ENCODE measurements around the gene ATF7IP.
"Not testable (repeated sequence)": the region's sequence is repeated elsewhere in the genome, so short reads cannot be mapped to it uniquely, and the experiment has no call there.

ATF7IP gene

DNA sequence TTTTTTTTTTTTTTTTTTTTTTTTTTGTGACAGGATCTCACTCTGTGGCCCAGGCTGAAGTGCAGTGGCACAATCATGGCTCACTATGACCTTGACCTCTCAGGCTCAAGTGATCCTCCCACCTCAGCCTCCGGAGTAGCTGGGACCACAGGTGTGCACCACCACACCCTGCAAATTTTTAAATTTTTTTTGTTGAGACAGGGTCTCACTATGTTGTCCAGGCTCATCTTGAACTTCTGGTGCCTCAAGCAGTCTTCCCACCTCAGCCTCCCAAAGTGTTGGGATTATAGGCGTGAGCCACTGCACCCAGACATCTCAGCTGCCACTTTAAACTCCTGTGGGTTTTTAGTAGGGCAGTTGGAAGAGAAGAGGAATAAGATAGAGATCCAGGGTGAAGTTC, 39.9 kb downstream of the ATF7IP start:
- not testable (repeated sequence) for H2AK5ac ChIP-seq (ENCODE audit: low read depth, low read length); H3K4ac ChIP-seq (ENCODE audit: low read length); H2BK5ac ChIP-seq (ENCODE audit: low read length); H3K27me3 ChIP-seq (ENCODE audit: control insufficient read depth in 3 of 3, insufficient read depth in 3 of 3, low read depth in 1 of 3, low read length in 3 of 3); H3K23ac ChIP-seq (ENCODE audit: low read depth, low read length, poor library complexity); H3K79me1 ChIP-seq (ENCODE audit: low read depth, low read length); H3K9ac ChIP-seq (ENCODE audit: low read depth, low read length, poor library complexity); H3K27ac ChIP-seq (replicated peaks; ENCODE audit: low read length); H2BK120ac ChIP-seq (ENCODE audit: low read depth, low read length); H2BK12ac ChIP-seq (ENCODE audit: low read length); H3K14ac ChIP-seq (ENCODE audit: low read length); H2BK15ac ChIP-seq (ENCODE audit: low read length); H4K91ac ChIP-seq (ENCODE audit: low read depth, low read length, poor library complexity); H4K8ac ChIP-seq (ENCODE audit: low read depth, low read length); DNase-seq (ENCODE audit: low spot score); H3K4me3 ChIP-seq (ENCODE audit: low read length in 2 of 2); H3K4me2 ChIP-seq (ENCODE audit: insufficient read depth, low read length, poor library complexity, severe bottlenecking); H2AFZ ChIP-seq (ENCODE audit: low read length); H3K18ac ChIP-seq (ENCODE audit: low read length)
- Histone ChIP-seq H3K9me3 (replicated peaks in 1 of 2; ENCODE audit: control insufficient read depth in 2 of 2, insufficient read depth in 1 of 2, low read depth in 1 of 2, low read length in 2 of 2) (peaks cover 2 to 55% of the 10 kb centered on the region in 2 donors), H3K36me3 (replicated peaks in 1 of 2; ENCODE audit: control insufficient read depth in 2 of 2, insufficient read depth in 2 of 2, low read length in 2 of 2) (peaks cover 1 to 24% of the 10 kb centered on the region in 2 donors), H3K4me1 (ENCODE audit: control insufficient read depth in 2 of 2, insufficient read depth in 1 of 2, low read depth in 1 of 2, low read length in 2 of 2) (peaks cover 3 to 22% of the 10 kb centered on the region in 2 donors)
- no CpG with 5 or more reads among the region's 2 CpGs for WGBS, 2 donors (ENCODE audit: extremely low coverage in 2 of 2, insufficient read length in 2 of 2, insufficient replicate concordance in 1 of 2)

DNA sequence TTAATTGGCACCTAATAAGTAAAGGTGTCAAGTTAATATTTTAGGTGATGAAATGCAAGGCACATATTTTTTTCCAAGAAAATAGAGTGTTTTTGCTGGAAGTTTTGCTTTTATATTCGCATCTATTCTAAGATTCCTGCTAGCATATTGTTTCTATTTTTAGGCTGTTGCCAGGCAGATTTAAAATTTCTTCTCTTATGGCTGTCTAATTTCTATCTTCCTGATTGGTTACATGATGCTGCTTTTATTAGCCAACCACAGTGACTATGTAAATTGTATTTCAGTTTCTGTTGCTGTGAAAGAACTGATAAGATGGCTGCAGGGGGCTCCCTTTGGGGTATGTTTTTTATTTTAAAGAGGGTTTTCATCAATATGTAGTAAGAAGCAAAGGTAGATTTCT, 42.7 kb downstream of the ATF7IP start:
- no peak overlapping the region for H3K4me2 ChIP-seq (ENCODE audit: insufficient read depth, low read length, poor library complexity, severe bottlenecking)
- no peaks in the 10 kb centered on the region for H3K27me3 ChIP-seq (ENCODE audit: control insufficient read depth in 3 of 3, insufficient read depth in 3 of 3, low read depth in 1 of 3, low read length in 3 of 3)
- H2AFZ ChIP-seq (ENCODE audit: low read length), result no peak overlapping the region
- H3K4ac ChIP-seq (ENCODE audit: low read length), result no peak overlapping the region
- peaks cover 3 to 15% of the 10 kb centered on the region in 2 donors for H3K36me3 ChIP-seq (replicated peaks in 1 of 2; ENCODE audit: control insufficient read depth in 2 of 2, insufficient read depth in 2 of 2, low read length in 2 of 2)
- no peak overlapping the region for H2AK5ac ChIP-seq (ENCODE audit: low read depth, low read length)
- no peak overlapping the region for H4K8ac ChIP-seq (ENCODE audit: low read depth, low read length)
- DNase-seq (ENCODE audit: low spot score), result no peak
- peaks cover 2% of the 10 kb centered on the region for H3K79me1 ChIP-seq (ENCODE audit: low read depth, low read length)
- no peak overlapping the region for H3K18ac ChIP-seq (ENCODE audit: low read length)
- WGBS, 2 donors (ENCODE audit: extremely low coverage in 2 of 2, insufficient read length in 2 of 2, insufficient replicate concordance in 1 of 2), result no CpG with 5 or more reads among the region's 1 CpG
- H2BK12ac ChIP-seq (ENCODE audit: low read length), result no peak overlapping the region
- no peak overlapping the region for H2BK120ac ChIP-seq (ENCODE audit: low read depth, low read length)
- no peak overlapping the region for H3K27ac ChIP-seq (replicated peaks; ENCODE audit: low read length)
- H2BK5ac ChIP-seq (ENCODE audit: low read length), result no peak overlapping the region
- H4K91ac ChIP-seq (ENCODE audit: low read depth, low read length, poor library complexity), result no peak overlapping the region
- no peak overlapping the region for H3K4me3 ChIP-seq (ENCODE audit: low read length in 2 of 2)
- H2BK15ac ChIP-seq (ENCODE audit: low read length), result no peak overlapping the region
- peaks cover 2 to 57% of the 10 kb centered on the region in 2 donors for H3K9me3 ChIP-seq (replicated peaks in 1 of 2; ENCODE audit: control insufficient read depth in 2 of 2, insufficient read depth in 1 of 2, low read depth in 1 of 2, low read length in 2 of 2)
- H3K9ac ChIP-seq (ENCODE audit: low read depth, low read length, poor library complexity), result no peak overlapping the region
- H3K23ac ChIP-seq (ENCODE audit: low read depth, low read length, poor library complexity), result no peak overlapping the region
- peaks cover 2 to 12% of the 10 kb centered on the region in 2 donors for H3K4me1 ChIP-seq (ENCODE audit: control insufficient read depth in 2 of 2, insufficient read depth in 1 of 2, low read depth in 1 of 2, low read length in 2 of 2)
- no peak overlapping the region for H3K14ac ChIP-seq (ENCODE audit: low read length)

DNA sequence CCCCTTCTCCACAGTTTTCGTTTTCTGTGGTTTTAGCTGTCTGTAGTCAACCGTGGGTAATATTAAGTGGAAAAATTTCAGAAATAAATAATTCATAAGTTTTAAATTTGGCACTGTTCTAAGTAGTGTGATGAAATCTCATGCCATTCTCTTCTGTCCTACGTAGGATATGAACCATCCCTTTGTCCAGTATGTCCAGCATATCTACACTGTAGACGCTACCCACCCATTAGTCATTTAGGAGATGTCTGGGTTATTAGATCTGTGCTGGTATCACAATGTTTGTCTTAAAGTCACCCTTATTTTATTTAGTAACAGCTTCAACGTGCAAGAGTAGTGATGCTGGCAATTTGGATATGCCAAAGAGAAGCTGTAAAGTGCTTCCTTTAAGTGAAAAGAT, 44.7 kb downstream of the ATF7IP start:
- Histone ChIP-seq H3K9ac (ENCODE audit: low read depth, low read length, poor library complexity) (no peak overlapping the region), H3K27me3 (ENCODE audit: control insufficient read depth in 3 of 3, insufficient read depth in 3 of 3, low read depth in 1 of 3, low read length in 3 of 3) (no peaks in the 10 kb centered on the region), H2BK120ac (ENCODE audit: low read depth, low read length) (no peak overlapping the region), H2BK5ac (ENCODE audit: low read length) (no peak overlapping the region), H3K27ac (replicated peaks; ENCODE audit: low read length) (no peak overlapping the region), H2AK5ac (ENCODE audit: low read depth, low read length) (no peak overlapping the region), H3K79me1 (ENCODE audit: low read depth, low read length) (no peaks in the 10 kb centered on the region), H3K18ac (ENCODE audit: low read length) (no peak overlapping the region), H3K14ac (ENCODE audit: low read length) (no peak overlapping the region), H4K91ac (ENCODE audit: low read depth, low read length, poor library complexity) (no peak overlapping the region), H3K36me3 (replicated peaks in 1 of 2; ENCODE audit: control insufficient read depth in 2 of 2, insufficient read depth in 2 of 2, low read length in 2 of 2) (peaks cover 3 to 15% of the 10 kb centered on the region in 2 donors), H3K4me2 (ENCODE audit: insufficient read depth, low read length, poor library complexity, severe bottlenecking) (no peak overlapping the region), H3K23ac (ENCODE audit: low read depth, low read length, poor library complexity) (no peak overlapping the region), H3K4me1 (ENCODE audit: control insufficient read depth in 2 of 2, insufficient read depth in 1 of 2, low read depth in 1 of 2, low read length in 2 of 2) (peaks cover 0 to 6% of the 10 kb centered on the region in 2 donors), H3K4ac (ENCODE audit: low read length) (no peak overlapping the region), H2BK15ac (ENCODE audit: low read length) (no peak overlapping the region), H3K9me3 (replicated peaks in 1 of 2; ENCODE audit: control insufficient read depth in 2 of 2, insufficient read depth in 1 of 2, low read depth in 1 of 2, low read length in 2 of 2) (peaks cover 2 to 51% of the 10 kb centered on the region in 2 donors), H2BK12ac (ENCODE audit: low read length) (no peak overlapping the region), H3K4me3 (ENCODE audit: low read length in 2 of 2) (no peak overlapping the region), H2AFZ (ENCODE audit: low read length) (no peak overlapping the region), H4K8ac (ENCODE audit: low read depth, low read length) (no peak overlapping the region)
- DNase-seq (ENCODE audit: low spot score), result no peak
- WGBS, 2 donors (ENCODE audit: extremely low coverage in 2 of 2, insufficient read length in 2 of 2, insufficient replicate concordance in 1 of 2), result no CpG with 5 or more reads among the region's 5 CpGs

DNA sequence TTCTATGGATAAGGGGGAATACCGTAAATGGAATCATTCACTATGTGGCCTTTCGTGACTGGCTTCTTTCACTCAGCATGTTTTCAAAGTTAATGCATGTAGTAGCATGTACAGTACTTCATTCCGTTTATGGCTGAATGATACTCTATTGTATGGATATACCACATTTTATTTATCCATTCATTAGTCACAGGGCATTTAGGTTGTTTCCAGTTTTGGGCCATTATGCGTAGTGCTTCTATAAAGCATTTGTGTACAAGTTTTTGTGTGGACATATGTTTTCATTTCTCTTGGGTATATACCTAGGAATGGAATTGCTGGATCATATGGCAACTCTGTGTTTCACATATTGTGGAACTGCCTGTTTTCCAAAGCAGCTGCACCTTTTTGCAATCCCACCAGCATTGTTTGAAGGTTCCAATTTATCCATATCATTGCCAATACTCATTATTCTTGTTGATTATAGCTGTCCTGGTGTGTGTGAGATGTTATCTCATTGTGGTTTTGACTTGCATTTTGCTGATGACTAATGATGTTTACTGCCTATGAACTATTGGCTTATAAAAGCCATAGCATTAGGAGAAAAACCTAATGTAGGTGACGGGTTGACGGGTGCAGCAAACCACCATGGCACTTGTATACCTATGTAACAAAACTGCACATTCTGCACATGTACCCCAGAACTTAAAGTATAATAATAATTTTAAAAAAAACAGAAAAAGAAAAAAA, 45.5 kb downstream of the ATF7IP start:
- H3K4me2 ChIP-seq (ENCODE audit: insufficient read depth, low read length, poor library complexity, severe bottlenecking), result no peak overlapping the region
- peaks cover 2 to 44% of the 10 kb centered on the region in 2 donors for H3K9me3 ChIP-seq (replicated peaks in 1 of 2; ENCODE audit: control insufficient read depth in 2 of 2, insufficient read depth in 1 of 2, low read depth in 1 of 2, low read length in 2 of 2)

More for the DNA sequence above, 45.5 kb downstream of the ATF7IP start:
- H3K4me3 ChIP-seq (ENCODE audit: low read length in 2 of 2), result no peak overlapping the region
- no peak overlapping the region for H2AK5ac ChIP-seq (ENCODE audit: low read depth, low read length)
- H3K4ac ChIP-seq (ENCODE audit: low read length), result no peak overlapping the region
- WGBS, 2 donors (ENCODE audit: extremely low coverage in 2 of 2, insufficient read length in 2 of 2, insufficient replicate concordance in 1 of 2), result no CpG with 5 or more reads among the region's 6 CpGs
- no peak overlapping the region for H2BK120ac ChIP-seq (ENCODE audit: low read depth, low read length)
- peaks cover 0 to 6% of the 10 kb centered on the region in 2 donors for H3K4me1 ChIP-seq (ENCODE audit: control insufficient read depth in 2 of 2, insufficient read depth in 1 of 2, low read depth in 1 of 2, low read length in 2 of 2)
- no peak for DNase-seq (ENCODE audit: low spot score)
- H2BK5ac ChIP-seq (ENCODE audit: low read length), result no peak overlapping the region
- H3K23ac ChIP-seq (ENCODE audit: low read depth, low read length, poor library complexity), result no peak overlapping the region
- no peak overlapping the region for H4K91ac ChIP-seq (ENCODE audit: low read depth, low read length, poor library complexity)
- no peak overlapping the region for H3K18ac ChIP-seq (ENCODE audit: low read length)
- no peak overlapping the region for H4K8ac ChIP-seq (ENCODE audit: low read depth, low read length)
- no peaks in the 10 kb centered on the region for H3K79me1 ChIP-seq (ENCODE audit: low read depth, low read length)
- no peak overlapping the region for H3K27ac ChIP-seq (replicated peaks; ENCODE audit: low read length)
- H2AFZ ChIP-seq (ENCODE audit: low read length), result no peak overlapping the region
- no peak overlapping the region for H3K14ac ChIP-seq (ENCODE audit: low read length)
- peaks cover 3 to 11% of the 10 kb centered on the region in 2 donors for H3K36me3 ChIP-seq (replicated peaks in 1 of 2; ENCODE audit: control insufficient read depth in 2 of 2, insufficient read depth in 2 of 2, low read length in 2 of 2)
- no peak overlapping the region for H3K9ac ChIP-seq (ENCODE audit: low read depth, low read length, poor library complexity)
- H3K27me3 ChIP-seq (ENCODE audit: control insufficient read depth in 3 of 3, insufficient read depth in 3 of 3, low read depth in 1 of 3, low read length in 3 of 3), result no peaks in the 10 kb centered on the region
- no peak overlapping the region for H2BK12ac ChIP-seq (ENCODE audit: low read length)
- H2BK15ac ChIP-seq (ENCODE audit: low read length), result no peak overlapping the region
